K562 (cell line): ENCODE results near the gene C1orf21. TPM values are rescaled to one million over a fixed set of nuclear protein-coding genes. Genes with fewer than 3 reads are reported as not detected.

ENCODE experiments used
- ATAC-seq: fragments of 200-7000 bp; cut with Tn5 transposase; 3 replicates; pipeline ENCODE4 v1.9.1; 2020; ENCODE audit warnings: moderate library complexity
- BruUV-seq: library from RNA; stranded (reverse); fragments of 400-500 nt; replicated peaks from 2 replicates; lab custom pipeline; 2021; lab: Mats Ljungman, UMichigan
- CTCF ChIA-PET: fragments of 300-600 bp; formaldehyde crosslinking; extraction: SDS; loops from one replicate; lab custom pipeline; 2021; ENCODE audit warnings: low intra/inter-chr PET ratio; lab: Yijun Ruan, JAX
- POLR2A ChIA-PET: fragments of 300-600, 350-650 bp; sonication (Branson Sonifier 250); formaldehyde crosslinking; extraction: SDS; loops from one replicate; lab custom pipeline; 2021; ENCODE audit warnings: antibody characterized with exemption, inconsistent platforms; lab: Yijun Ruan, JAX
- DNase-seq, 4 experiments: peaks; one replicate each; pipeline versions ENCODE4 v3.0.0 to v3.0.0-alpha.2; 2011 to 2018; ENCODE audit warnings: low spot score in 3 of 4, mixed read lengths in 3 of 4; ENCODE audit errors: extremely low read depth in 1 of 4
- FAIRE-seq: peaks from 2 replicates; lab custom pipeline; 2011; peaks lifted over from hg19 to GRCh38; lab: Jason Lieb, UNC
- H2AFZ ChIP-seq: 2 replicates; pipeline ENCODE4 v1.6.0; 2011; ENCODE audit warnings: low read depth, low read length, control low read depth, inconsistent platforms
- H3K27ac ChIP-seq: fragments of 200-600 bp; 3 replicates; pipeline ENCODE4 v1.8.0; 2011; ENCODE audit warnings: low read depth, mild to moderate bottlenecking, control low read depth, inconsistent platforms, low read length, moderate library complexity, mixed read lengths; ENCODE audit errors: extremely low read depth
- H3K27me3 ChIP-seq, 2 experiments: fragments of 300-600 bp in 1 of 2; 2 replicates in 1 of 2; 3 replicates in 1 of 2; pipeline versions ENCODE4 v1.6.0 to v1.8.0; 2011; ENCODE audit warnings: inconsistent platforms in 2 of 2, low read length in 2 of 2, mild to moderate bottlenecking in 1 of 2, mixed read lengths in 1 of 2, moderate library complexity in 1 of 2; ENCODE audit not compliant: control insufficient read depth in 2 of 2, insufficient read depth in 2 of 2
- H3K36me3 ChIP-seq: fragments of 300-600 bp; 3 replicates; pipeline ENCODE4 v1.8.0; 2011; ENCODE audit warnings: mild to moderate bottlenecking, low read length, inconsistent platforms; ENCODE audit not compliant: control insufficient read depth, insufficient read depth
- H3K4me1 ChIP-seq, 2 experiments: fragments of 200-600 bp in 1 of 2; replicated peaks in 1 of 2; 2 replicates in 1 of 2; 3 replicates in 1 of 2; pipeline versions ENCODE4 v1.5.1 to v1.8.0; 2011; ENCODE audit warnings: inconsistent platforms in 2 of 2, low read length in 2 of 2, mild to moderate bottlenecking in 1 of 2, mixed read lengths in 1 of 2, moderate library complexity in 1 of 2; ENCODE audit not compliant: control insufficient read depth in 2 of 2, insufficient read depth in 2 of 2
- H3K4me2 ChIP-seq: 2 replicates; pipeline ENCODE4 v1.6.1; 2011; ENCODE audit warnings: low read length, control low read depth, inconsistent platforms, mixed read lengths; ENCODE audit not compliant: insufficient read depth
- H3K4me3 ChIP-seq: fragments of 200-600 bp; sonication (generic), shearing (Covaris generic); 2 replicates; pipeline ENCODE4 v1.5.1; 2016; ENCODE audit warnings: control low read depth, inconsistent platforms
- H3K79me2 ChIP-seq: fragments of 200-600 bp; 3 replicates; pipeline ENCODE4 v1.8.0; 2011; ENCODE audit warnings: low read length, inconsistent platforms; ENCODE audit not compliant: control insufficient read depth, insufficient read depth
- H3K9ac ChIP-seq, 2 experiments: 2 replicates each; pipeline versions ENCODE4 v1.6.0 to v1.6.1; 2011; ENCODE audit warnings: low read depth in 2 of 2, low read length in 2 of 2, control low read depth in 1 of 2, inconsistent platforms in 1 of 2, mild to moderate bottlenecking in 1 of 2, mixed read lengths in 1 of 2; ENCODE audit not compliant: insufficient read depth in 1 of 2
- H3K9me1 ChIP-seq: one replicate; pipeline ENCODE4 v1.6.0; 2011; ENCODE audit warnings: inconsistent platforms, mild to moderate bottlenecking, low read length, moderate library complexity; ENCODE audit not compliant: control insufficient read depth, insufficient read depth
- H3K9me3 ChIP-seq: replicated peaks from 2 replicates; pipeline ENCODE4 v1.5.1; 2011; ENCODE audit warnings: low read depth, low read length, inconsistent platforms; ENCODE audit not compliant: control insufficient read depth, insufficient read depth
- H4K20me1 ChIP-seq: replicated peaks from 2 replicates; pipeline ENCODE4 v1.6.1; 2011; ENCODE audit warnings: low read length, inconsistent platforms, mixed read lengths; ENCODE audit not compliant: control insufficient read depth, insufficient read depth
- ARID1B ChIP-seq: fragments of 450-650 bp; IDR thresholded peaks from 2 replicates; pipeline ENCODE4 v1.6.1; 2016; ENCODE audit warnings: antibody characterized with exemption, mild to moderate bottlenecking, inconsistent platforms
- EZH2 ChIP-seq: IDR thresholded peaks from 2 replicates; pipeline ENCODE4 v1.6.1; 2012; ENCODE audit warnings: low read depth, mild to moderate bottlenecking, inconsistent platforms, low read length, borderline replicate concordance
- MCM2 ChIP-seq: fragments of 450-650 bp; IDR thresholded peaks from 2 replicates; pipeline ENCODE4 v1.6.1; 2017; ENCODE audit warnings: low read depth, mild to moderate bottlenecking
- RBBP5 ChIP-seq: fragments of 200-600 bp; sonication (generic); IDR thresholded peaks from 2 replicates; pipeline ENCODE4 v1.6.1; 2012; ENCODE audit warnings: borderline replicate concordance, mild to moderate bottlenecking, low read length, control low read depth, inconsistent platforms; ENCODE audit not compliant: insufficient read depth, poor library complexity, severe bottlenecking
- RNF2 ChIP-seq: sonication (generic); IDR thresholded peaks from 2 replicates; pipeline ENCODE4 v1.6.1; 2016
- WGBS: fragments of 100-300 bp; shearing (Covaris generic); methylation state at CpG from one replicate; pipeline ENCODE4 v1.1.6; 2016; ENCODE audit warnings: low coverage, mixed read lengths; ENCODE audit not compliant: insufficient coverage; ENCODE audit errors: missing lambda C conversion rate; 5-methylcytosine and 5-hydroxymethylcytosine counted together
- in situ Hi-C: fragments of 300-500 bp; cut with MboI; formaldehyde crosslinking; loops from 4 replicates; pipeline ENCODE4 v1.15.0; 2018; ENCODE audit warnings: inconsistent platforms, mixed read lengths
- intact Hi-C: fragments of 100-400 bp; cut with micrococcal nuclease; formaldehyde crosslinking; loops from 2 replicates; pipeline ENCODE4 v1.14.2; 2022
- polyA plus RNA-seq, 8 experiments: library from polyadenylated mRNA; depleted of rRNA in 4 of 8; stranded (reverse) in 5 of 8; unstranded in 3 of 8; fragments of >200 nt; fragmentation: Nextera tagmentation in 2 of 8; fragmentation: Illumina TruSeq in 1 of 8; extraction: Ambion mirVana in 2 of 8; extraction: Trizol in 1 of 8; gene quantifications; 2 replicates each; pipeline versions ENCODE4 v1.2.1 to v1.2.3, GENCODE V29; 2011 to 2014; ENCODE audit warnings: inconsistent platforms in 1 of 8, missing spikeins in 1 of 8
- total RNA-seq, 7 experiments: library from RNA; depleted of rRNA in 6 of 7; stranded (reverse); fragments of >200 nt in 6 of 7; fragmentation: Illumina TruSeq in 2 of 7; extraction: Trizol in 2 of 7; gene quantifications; 2 replicates each; pipeline versions ENCODE4 v1.2.1 to v1.2.3, GENCODE V29; 2011 to 2021; ENCODE audit warnings: low replicate concordance in 1 of 7

The C1orf21 gene
- total and polyA plus RNA-seq, 9 of the 15 experiments (the other 6 are each of a cell fraction or from before 2014, with no cell fraction given): under 0.01 to 0.31 (median 0.07) TPM

- no peak for TF ChIP-seq MCM2
These were observed 243 bp downstream of the C1orf21 start (continued) for GRCh38 chr1:184387069-184387475.

- no TSS peak for BruUV-seq
- Histone ChIP-seq H3K4me1 (peaks cover 0 to 16% of the 10 kb centered on the region in 2 experiments; a peak in 3 of 5 replicates), H3K27ac (no peak overlapping the region), H2AFZ (no peak overlapping the region), H3K9me3 (no peaks in the 10 kb centered on the region), H3K4me2 (no peak overlapping the region), H4K20me1 (no peaks in the 10 kb centered on the region), H3K79me2 (no peaks in the 10 kb centered on the region), H3K9ac (peak overlapping the region in 1 of 2 experiments; percentile 89; a peak in 1 of 4 replicates), H3K36me3 (no peaks in the 10 kb centered on the region), H3K27me3 (peaks cover 27 to 29% of the 10 kb centered on the region in 2 experiments), H3K9me1 (no peaks in the 10 kb centered on the region), H3K4me3 (peak overlapping the region; percentile 48; the same call in 1 of the 2 replicates)
- POLR2A ChIA-PET: interaction anchor here (1.2 kb wide), 1 partner anchor 10 kb away, joined by 3 read pairs; no protein-coding TSS in a partner anchor
- intact Hi-C loops (no loop called here), in situ Hi-C loops (no loop called here)
- TF ChIP-seq EZH2 (peak; percentile 39; the same call in 1 of the 2 replicates), ARID1B (no peak), RNF2 (0 out of 2 replicates have a peak, but pooled peaks have one; percentile 27), RBBP5 (peak; percentile 4)
- 21% methylated on average over 21 of the region's 43 CpGs for WGBS
- CTCF ChIA-PET: no interaction called here
- FAIRE-seq (no peak), ATAC-seq (0 out of 3 replicates have a peak, but pooled peaks have one; percentile 2), DNase-seq (no peak)
These were observed 868 bp downstream of the C1orf21 start for GRCh38 chr1:184387476-184388318.
